ENCODE results near the gene SHD. TPM values are rescaled to one million over a fixed set of nuclear protein-coding genes. Genes with fewer than 3 reads are reported as not detected.
"Not testable (repeated sequence)": the region's sequence is repeated elsewhere in the genome, so short reads cannot be mapped to it uniquely, and the experiment has no call there.

Gene SHD, protein sequence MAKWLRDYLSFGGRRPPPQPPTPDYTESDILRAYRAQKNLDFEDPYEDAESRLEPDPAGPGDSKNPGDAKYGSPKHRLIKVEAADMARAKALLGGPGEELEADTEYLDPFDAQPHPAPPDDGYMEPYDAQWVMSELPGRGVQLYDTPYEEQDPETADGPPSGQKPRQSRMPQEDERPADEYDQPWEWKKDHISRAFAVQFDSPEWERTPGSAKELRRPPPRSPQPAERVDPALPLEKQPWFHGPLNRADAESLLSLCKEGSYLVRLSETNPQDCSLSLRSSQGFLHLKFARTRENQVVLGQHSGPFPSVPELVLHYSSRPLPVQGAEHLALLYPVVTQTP
- total RNA-seq (1 to 10 TPM in 2 of 7 donors, not detected in 5; 1.2 to 3.9 TPM), polyA plus RNA-seq (under 1 TPM in 2 of 3 donors, not detected in 1; 0.05 to 0.41 TPM)
- long read RNA-seq, donor 1, result 0 reads
- long read RNA-seq, donor 2, result 0 reads

DNA sequence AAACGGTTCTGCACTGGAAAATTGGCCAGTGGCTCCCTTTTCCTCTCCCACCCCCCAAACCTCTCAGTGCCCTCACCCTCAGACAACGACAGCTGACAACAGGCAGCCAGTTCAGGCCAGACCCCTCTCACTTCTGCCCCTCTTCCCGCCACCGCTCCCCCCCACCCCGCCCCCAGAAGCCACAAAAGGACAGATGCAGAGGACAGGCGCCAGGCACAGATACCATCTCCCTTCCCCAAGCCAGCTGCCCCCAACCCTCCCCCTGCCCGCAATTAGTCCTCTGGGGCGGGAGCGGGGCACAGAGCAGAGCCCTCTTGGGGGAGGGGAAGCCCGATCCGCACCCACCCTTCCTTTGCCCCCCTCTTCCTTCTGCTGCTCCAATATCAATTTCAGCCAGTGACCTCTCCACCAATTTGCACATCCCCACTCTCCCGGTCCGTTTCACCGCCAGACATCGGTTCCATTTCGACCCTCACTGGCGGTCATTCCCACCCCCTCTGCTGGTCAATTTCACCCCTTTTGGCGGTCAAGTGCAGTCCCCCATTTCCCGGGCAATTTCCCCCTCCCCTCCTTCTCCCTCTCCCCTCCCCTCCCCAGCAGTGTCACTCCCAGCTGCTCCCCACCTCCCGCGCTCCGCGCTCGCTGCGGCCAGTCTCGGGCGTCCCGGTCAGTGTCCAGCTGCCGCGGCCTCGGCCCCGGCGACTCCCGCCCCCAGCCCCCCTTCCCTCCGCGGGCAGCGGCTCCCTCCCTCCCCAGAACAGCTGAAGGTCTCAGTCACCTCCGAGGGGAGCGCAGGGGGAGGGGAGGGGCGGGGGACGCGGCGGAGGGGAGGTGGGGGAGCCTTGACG, at the start of gene SHD:
Gene SHD, plus strand, starts transcription at position 848 of the 848 bp plus-strand sequence. CDS start 798 bp downstream, outside the sequence.
- TF ChIP-seq, protein P1, sequence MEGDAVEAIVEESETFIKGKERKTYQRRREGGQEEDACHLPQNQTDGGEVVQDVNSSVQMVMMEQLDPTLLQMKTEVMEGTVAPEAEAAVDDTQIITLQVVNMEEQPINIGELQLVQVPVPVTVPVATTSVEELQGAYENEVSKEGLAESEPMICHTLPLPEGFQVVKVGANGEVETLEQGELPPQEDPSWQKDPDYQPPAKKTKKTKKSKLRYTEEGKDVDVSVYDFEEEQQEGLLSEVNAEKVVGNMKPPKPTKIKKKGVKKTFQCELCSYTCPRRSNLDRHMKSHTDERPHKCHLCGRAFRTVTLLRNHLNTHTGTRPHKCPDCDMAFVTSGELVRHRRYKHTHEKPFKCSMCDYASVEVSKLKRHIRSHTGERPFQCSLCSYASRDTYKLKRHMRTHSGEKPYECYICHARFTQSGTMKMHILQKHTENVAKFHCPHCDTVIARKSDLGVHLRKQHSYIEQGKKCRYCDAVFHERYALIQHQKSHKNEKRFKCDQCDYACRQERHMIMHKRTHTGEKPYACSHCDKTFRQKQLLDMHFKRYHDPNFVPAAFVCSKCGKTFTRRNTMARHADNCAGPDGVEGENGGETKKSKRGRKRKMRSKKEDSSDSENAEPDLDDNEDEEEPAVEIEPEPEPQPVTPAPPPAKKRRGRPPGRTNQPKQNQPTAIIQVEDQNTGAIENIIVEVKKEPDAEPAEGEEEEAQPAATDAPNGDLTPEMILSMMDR (IDR thresholded peaks at IDR 0.05 in 8 of 11, conservative IDR thresholded peaks at IDR 0.05 in 3 of 11), result no peak
- TF ChIP-seq POLR2A (IDR thresholded peaks at IDR 0.05) (no peak), POLR2AphosphoS5 (IDR thresholded peaks at IDR 0.05) (no peak)
- Histone ChIP-seq H3K9me3 (no peaks in the 10 kb centered on the region), H3K36me3 (no peaks in the 10 kb centered on the region), H3K4me3 (peak within 1 kb of the TSS in 7 of 8 donors; percentile 4 to 49 (median 21)), H3K27me3 (replicated peaks in 1 of 7) (peaks cover 14 to 67% (median 54%) of the 10 kb centered on the region in 7 donors), H3K4me1 (peaks cover 11 to 24% (median 16%) of the 10 kb centered on the region in 6 donors), H3K27ac (no peak within 1 kb of the TSS)
- DNase-seq, result no peak
- intact Hi-C loops (cut with DNase I; ENCODE audit: low total_unique reads), result no loop called here
- WGBS, 5 donors, result 1 to 4% (median 2%) methylated on average over 36 to 40 of the region's 44 CpGs

DNA sequence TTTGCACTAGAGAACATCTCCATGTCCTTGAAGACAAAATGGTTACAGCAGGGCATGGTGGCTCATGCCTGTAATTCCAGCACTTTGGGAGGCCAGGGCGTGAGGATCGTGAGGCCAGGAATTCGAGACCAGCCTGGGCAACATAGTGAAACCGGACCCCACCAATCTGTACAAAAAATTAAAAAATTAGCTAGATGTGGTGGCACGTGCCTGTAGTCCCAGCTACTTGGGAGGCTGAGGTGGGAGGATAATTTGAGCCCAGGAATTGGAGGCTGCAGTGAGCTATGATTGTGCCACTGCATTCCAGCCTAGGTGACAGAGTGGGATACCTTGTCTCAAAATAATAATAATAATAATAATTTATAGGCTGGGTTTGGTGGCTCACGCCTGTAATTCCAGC, 48.8 kb upstream of the SHD start:
- Histone ChIP-seq H3K4me3 (peak overlapping the region in 4 of 8 donors; percentile 22 to 59 (median 37)), H3K4me1 (peaks cover 0 to 26% (median 13%) of the 10 kb centered on the region in 6 donors), H3K27me3 (replicated peaks in 1 of 7) (peaks cover 0 to 83% (median 15%) of the 10 kb centered on the region in 7 donors)
- H3K27ac ChIP-seq; H3K36me3 ChIP-seq; intact Hi-C loops (cut with DNase I; ENCODE audit: low total_unique reads); DNase-seq; H3K9me3 ChIP-seq: not testable (repeated sequence)
- 80 to 89% (median 86%) methylated on average over 6 of the region's 6 CpGs for WGBS, 5 donors

DNA sequence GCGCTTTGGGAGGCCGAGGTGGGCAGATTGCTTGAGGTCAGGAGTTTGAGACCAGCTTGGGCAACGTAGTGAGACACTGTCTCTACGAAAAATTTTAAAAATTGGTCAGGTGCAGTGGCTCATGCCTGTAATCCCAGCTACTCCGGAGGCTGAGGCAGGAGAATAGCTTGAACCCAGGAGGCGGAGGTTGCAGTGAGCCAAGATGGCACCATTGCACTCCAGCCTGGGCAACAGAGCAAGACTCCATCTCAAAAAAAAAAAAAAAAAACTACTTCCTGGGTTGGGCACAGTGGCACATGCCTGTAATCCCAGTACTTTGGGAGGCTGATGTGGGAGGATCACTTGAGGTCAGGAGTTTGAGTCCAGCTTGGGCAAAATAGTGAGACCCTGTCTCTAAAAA, 47.5 kb upstream of the SHD start:
- intact Hi-C loops (cut with DNase I; ENCODE audit: low total_unique reads), result not testable (repeated sequence)
- H3K27me3 ChIP-seq (replicated peaks in 1 of 7), result peaks cover 0 to 72% (median 15%) of the 10 kb centered on the region in 7 donors
- 85 to 93% (median 91%) methylated on average over 5 to 6 of the region's 6 CpGs for WGBS, 5 donors

DNA sequence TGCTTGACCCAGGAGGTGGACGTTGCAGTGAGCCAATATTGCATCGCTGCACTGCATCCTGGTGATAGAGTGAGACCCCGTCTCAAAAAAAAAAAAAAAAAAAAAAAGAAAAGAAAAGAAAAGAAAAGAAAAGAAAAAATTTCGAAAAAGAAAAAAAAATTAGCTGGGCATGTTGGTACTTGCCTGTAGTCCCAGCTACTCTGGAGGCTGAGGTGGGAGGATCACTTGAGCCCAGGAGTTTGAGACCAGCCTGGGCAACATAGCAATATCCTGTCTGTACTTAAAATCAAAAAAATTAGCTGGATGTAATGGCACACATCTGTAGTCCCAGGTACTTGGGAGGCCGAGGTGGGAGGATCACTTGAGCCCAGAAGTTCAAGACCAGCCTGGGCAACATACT, 46.9 kb upstream of the SHD start:
- H3K27ac ChIP-seq; H3K9me3 ChIP-seq; H3K36me3 ChIP-seq; DNase-seq; intact Hi-C loops (cut with DNase I; ENCODE audit: low total_unique reads); H3K4me3 ChIP-seq: not testable (repeated sequence)
- Histone ChIP-seq H3K27me3 (replicated peaks in 1 of 7) (peaks cover 0 to 68% (median 15%) of the 10 kb centered on the region in 7 donors), H3K4me1 (peaks cover 0 to 26% (median 13%) of the 10 kb centered on the region in 6 donors)
- WGBS, 5 donors, result 79 to 93% (median 85%) methylated on average over 5 of the region's 5 CpGs

More for the DNA sequence above, 47.5 kb upstream of the SHD start:
- H3K4me3 ChIP-seq, H3K9me3 ChIP-seq, H3K36me3 ChIP-seq, H3K27ac ChIP-seq, DNase-seq: not testable (repeated sequence)
- H3K4me1 ChIP-seq, result peaks cover 0 to 26% (median 13%) of the 10 kb centered on the region in 6 donors

DNA sequence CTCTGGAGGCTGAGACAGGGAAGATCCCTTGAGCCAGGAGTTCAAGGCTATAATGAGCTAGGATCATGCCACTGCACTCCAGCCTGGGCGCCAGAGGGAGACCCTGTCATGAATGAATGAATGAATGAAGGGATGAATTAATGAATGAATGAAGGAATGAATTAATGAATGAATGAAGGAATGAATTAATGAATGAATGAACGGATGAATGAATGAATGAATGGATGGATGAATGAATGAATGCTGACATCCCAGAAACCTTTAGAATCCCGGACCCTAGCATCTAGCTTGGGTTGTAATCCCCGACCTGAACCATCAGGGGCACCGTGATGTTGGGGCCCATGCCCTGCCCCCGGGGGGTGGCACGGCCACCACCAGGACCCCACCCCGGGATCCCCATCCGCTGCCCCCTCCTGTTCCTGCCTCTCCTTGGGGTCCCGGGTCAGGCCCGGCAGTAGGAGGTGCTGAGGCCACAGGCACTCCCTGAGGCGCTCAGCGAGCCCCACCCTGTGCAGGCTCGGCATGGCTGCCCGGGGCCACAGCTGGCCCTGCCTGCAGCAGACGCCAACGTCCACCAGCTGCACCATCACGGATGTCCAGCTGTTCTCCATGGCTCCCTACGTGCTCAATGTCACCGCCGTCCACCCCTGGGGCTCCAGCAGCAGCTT, 46.3 kb upstream of the SHD start:
- no peaks in the 10 kb centered on the region for H3K9me3 ChIP-seq
- DNase-seq, result no peak
- peaks cover 0 to 9% (median 0%) of the 10 kb centered on the region in 6 donors for H3K36me3 ChIP-seq
- no peak overlapping the region for H3K27ac ChIP-seq
- intact Hi-C loops (cut with DNase I; ENCODE audit: low total_unique reads), result no loop called here
- H3K27me3 ChIP-seq (replicated peaks in 1 of 7), result peaks cover 0 to 62% (median 15%) of the 10 kb centered on the region in 7 donors
- TF ChIP-seq POLR2AphosphoS5 (IDR thresholded peaks at IDR 0.05) (no peak), POLR2A (IDR thresholded peaks at IDR 0.05) (no peak)
- TF ChIP-seq, protein P1 (IDR thresholded peaks at IDR 0.05 in 8 of 11, conservative IDR thresholded peaks at IDR 0.05 in 3 of 11), result no peak
- WGBS, 5 donors, result 53 to 60% (median 56%) methylated on average over 16 to 21 of the region's 21 CpGs
- no peak overlapping the region for H3K4me3 ChIP-seq
- H3K4me1 ChIP-seq, result peaks cover 0 to 26% (median 13%) of the 10 kb centered on the region in 6 donors
